ENCODE results near the gene DSP.

DNA sequence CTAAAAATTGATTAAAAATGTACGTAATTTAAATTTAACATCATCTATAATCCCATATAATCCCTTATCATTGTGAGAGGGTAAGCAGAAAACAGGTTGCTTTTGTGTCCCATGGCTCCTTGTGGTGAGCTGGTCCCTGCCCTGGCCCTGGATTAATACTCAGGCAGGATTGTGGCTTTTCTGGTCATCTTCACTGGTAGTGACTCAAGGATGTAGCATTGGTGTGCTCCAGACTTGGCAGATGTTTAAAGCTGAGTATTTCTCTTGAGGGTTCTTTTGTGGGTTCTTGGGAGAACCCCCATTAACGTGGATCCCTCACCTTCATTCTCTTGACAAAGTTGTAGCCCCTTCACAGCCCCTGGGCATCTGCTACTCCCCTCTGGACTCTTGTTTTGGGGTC lies 87.8 kb downstream of the DSP start:
- TF ChIP-seq, protein P1, sequence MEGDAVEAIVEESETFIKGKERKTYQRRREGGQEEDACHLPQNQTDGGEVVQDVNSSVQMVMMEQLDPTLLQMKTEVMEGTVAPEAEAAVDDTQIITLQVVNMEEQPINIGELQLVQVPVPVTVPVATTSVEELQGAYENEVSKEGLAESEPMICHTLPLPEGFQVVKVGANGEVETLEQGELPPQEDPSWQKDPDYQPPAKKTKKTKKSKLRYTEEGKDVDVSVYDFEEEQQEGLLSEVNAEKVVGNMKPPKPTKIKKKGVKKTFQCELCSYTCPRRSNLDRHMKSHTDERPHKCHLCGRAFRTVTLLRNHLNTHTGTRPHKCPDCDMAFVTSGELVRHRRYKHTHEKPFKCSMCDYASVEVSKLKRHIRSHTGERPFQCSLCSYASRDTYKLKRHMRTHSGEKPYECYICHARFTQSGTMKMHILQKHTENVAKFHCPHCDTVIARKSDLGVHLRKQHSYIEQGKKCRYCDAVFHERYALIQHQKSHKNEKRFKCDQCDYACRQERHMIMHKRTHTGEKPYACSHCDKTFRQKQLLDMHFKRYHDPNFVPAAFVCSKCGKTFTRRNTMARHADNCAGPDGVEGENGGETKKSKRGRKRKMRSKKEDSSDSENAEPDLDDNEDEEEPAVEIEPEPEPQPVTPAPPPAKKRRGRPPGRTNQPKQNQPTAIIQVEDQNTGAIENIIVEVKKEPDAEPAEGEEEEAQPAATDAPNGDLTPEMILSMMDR (conservative IDR thresholded peaks at IDR 0.05; ENCODE audit: low read depth in 2 of 2), result no peak
- no peak for TF ChIP-seq CREB1 (CRISPR knock-in tag; IDR thresholded peaks at IDR 0.05; ENCODE audit: low read depth)
- TF ChIP-seq NANOG (IDR thresholded peaks at IDR 0.05; ENCODE audit: borderline replicate concordance), result no peak
- no peak for TF ChIP-seq POLR2AphosphoS5 (IDR thresholded peaks at IDR 0.05; ENCODE audit: low read depth)
- TF ChIP-seq EZH2 (IDR thresholded peaks at IDR 0.05; ENCODE audit: low read depth, unreplicated experiment), result no peak
- TF ChIP-seq, protein P2, sequence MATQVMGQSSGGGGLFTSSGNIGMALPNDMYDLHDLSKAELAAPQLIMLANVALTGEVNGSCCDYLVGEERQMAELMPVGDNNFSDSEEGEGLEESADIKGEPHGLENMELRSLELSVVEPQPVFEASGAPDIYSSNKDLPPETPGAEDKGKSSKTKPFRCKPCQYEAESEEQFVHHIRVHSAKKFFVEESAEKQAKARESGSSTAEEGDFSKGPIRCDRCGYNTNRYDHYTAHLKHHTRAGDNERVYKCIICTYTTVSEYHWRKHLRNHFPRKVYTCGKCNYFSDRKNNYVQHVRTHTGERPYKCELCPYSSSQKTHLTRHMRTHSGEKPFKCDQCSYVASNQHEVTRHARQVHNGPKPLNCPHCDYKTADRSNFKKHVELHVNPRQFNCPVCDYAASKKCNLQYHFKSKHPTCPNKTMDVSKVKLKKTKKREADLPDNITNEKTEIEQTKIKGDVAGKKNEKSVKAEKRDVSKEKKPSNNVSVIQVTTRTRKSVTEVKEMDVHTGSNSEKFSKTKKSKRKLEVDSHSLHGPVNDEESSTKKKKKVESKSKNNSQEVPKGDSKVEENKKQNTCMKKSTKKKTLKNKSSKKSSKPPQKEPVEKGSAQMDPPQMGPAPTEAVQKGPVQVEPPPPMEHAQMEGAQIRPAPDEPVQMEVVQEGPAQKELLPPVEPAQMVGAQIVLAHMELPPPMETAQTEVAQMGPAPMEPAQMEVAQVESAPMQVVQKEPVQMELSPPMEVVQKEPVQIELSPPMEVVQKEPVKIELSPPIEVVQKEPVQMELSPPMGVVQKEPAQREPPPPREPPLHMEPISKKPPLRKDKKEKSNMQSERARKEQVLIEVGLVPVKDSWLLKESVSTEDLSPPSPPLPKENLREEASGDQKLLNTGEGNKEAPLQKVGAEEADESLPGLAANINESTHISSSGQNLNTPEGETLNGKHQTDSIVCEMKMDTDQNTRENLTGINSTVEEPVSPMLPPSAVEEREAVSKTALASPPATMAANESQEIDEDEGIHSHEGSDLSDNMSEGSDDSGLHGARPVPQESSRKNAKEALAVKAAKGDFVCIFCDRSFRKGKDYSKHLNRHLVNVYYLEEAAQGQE (IDR thresholded peaks at IDR 0.05; ENCODE audit: unreplicated experiment), result no peak
- no peak for TF ChIP-seq JUNB (IDR thresholded peaks at IDR 0.05; ENCODE audit: unreplicated experiment)
- TF ChIP-seq ETS1 (IDR thresholded peaks at IDR 0.05), result no peak
- TF ChIP-seq EZH2phosphoT487 (IDR thresholded peaks at IDR 0.05; ENCODE audit: unreplicated experiment), result no peak
- TF ChIP-seq ZNF331 (CRISPR knock-in tag; IDR thresholded peaks at IDR 0.05; ENCODE audit: low read depth), result no peak
- TF ChIP-seq STAT1 (IDR thresholded peaks at IDR 0.05; ENCODE audit: unreplicated experiment), result no peak
- no peak for TF ChIP-seq ZNF114 (CRISPR knock-in tag; IDR thresholded peaks at IDR 0.05)
- TF ChIP-seq, protein P3, sequence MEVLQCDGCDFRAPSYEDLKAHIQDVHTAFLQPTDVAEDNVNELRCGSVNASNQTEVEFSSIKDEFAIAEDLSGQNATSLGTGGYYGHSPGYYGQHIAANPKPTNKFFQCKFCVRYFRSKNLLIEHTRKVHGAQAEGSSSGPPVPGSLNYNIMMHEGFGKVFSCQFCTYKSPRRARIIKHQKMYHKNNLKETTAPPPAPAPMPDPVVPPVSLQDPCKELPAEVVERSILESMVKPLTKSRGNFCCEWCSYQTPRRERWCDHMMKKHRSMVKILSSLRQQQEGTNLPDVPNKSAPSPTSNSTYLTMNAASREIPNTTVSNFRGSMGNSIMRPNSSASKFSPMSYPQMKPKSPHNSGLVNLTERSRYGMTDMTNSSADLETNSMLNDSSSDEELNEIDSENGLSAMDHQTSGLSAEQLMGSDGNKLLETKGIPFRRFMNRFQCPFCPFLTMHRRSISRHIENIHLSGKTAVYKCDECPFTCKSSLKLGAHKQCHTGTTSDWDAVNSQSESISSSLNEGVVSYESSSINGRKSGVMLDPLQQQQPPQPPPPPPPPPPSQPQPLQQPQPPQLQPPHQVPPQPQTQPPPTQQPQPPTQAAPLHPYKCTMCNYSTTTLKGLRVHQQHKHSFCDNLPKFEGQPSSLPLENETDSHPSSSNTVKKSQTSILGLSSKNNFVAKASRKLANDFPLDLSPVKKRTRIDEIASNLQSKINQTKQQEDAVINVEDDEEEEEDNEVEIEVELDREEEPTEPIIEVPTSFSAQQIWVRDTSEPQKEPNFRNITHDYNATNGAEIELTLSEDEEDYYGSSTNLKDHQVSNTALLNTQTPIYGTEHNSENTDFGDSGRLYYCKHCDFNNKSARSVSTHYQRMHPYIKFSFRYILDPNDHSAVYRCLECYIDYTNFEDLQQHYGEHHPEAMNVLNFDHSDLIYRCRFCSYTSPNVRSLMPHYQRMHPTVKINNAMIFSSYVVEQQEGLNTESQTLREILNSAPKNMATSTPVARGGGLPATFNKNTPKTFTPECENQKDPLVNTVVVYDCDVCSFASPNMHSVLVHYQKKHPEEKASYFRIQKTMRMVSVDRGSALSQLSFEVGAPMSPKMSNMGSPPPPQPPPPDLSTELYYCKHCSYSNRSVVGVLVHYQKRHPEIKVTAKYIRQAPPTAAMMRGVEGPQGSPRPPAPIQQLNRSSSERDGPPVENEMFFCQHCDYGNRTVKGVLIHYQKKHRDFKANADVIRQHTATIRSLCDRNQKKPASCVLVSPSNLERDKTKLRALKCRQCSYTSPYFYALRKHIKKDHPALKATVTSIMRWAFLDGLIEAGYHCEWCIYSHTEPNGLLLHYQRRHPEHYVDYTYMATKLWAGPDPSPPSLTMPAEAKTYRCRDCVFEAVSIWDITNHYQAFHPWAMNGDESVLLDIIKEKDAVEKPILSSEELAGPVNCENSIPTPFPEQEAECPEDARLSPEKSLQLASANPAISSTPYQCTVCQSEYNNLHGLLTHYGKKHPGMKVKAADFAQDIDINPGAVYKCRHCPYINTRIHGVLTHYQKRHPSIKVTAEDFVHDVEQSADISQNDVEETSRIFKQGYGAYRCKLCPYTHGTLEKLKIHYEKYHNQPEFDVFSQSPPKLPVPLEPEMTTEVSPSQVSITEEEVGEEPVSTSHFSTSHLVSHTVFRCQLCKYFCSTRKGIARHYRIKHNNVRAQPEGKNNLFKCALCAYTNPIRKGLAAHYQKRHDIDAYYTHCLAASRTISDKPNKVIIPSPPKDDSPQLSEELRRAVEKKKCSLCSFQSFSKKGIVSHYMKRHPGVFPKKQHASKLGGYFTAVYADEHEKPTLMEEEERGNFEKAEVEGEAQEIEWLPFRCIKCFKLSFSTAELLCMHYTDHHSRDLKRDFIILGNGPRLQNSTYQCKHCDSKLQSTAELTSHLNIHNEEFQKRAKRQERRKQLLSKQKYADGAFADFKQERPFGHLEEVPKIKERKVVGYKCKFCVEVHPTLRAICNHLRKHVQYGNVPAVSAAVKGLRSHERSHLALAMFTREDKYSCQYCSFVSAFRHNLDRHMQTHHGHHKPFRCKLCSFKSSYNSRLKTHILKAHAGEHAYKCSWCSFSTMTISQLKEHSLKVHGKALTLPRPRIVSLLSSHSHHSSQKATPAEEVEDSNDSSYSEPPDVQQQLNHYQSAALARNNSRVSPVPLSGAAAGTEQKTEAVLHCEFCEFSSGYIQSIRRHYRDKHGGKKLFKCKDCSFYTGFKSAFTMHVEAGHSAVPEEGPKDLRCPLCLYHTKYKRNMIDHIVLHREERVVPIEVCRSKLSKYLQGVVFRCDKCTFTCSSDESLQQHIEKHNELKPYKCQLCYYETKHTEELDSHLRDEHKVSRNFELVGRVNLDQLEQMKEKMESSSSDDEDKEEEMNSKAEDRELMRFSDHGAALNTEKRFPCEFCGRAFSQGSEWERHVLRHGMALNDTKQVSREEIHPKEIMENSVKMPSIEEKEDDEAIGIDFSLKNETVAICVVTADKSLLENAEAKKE (CRISPR knock-in tag; IDR thresholded peaks at IDR 0.05), result no peak

Data from GM23338 (cell line).